ENCODE results near the gene MYO3B.

Gene MYO3B

DNA sequence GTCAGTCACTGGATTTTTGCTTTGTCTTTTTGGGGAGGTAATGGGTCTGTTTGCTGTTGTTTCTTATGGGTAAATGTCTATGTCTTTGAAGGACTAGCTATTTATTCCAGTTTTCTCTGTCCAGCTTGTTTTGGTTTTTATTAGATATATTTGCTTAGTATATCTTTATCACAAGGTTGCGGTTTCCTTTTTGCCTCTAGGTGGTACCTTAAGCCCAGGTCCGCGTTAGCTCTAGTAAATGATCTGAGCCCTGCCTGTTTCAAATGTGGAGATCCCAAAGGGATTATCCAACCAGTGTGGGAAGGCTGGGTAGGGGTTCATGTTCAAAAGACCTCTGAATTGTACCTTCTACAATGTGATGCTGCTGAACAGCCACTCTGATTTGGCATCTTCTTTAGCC is 114.5 kb downstream of the MYO3B start:
- no peaks in the 10 kb centered on the region for H3K36me3 ChIP-seq (replicated peaks; ENCODE audit: low read depth, low read length)
- H3K27ac ChIP-seq (ENCODE audit: low read length), result no peak overlapping the region

DNA sequence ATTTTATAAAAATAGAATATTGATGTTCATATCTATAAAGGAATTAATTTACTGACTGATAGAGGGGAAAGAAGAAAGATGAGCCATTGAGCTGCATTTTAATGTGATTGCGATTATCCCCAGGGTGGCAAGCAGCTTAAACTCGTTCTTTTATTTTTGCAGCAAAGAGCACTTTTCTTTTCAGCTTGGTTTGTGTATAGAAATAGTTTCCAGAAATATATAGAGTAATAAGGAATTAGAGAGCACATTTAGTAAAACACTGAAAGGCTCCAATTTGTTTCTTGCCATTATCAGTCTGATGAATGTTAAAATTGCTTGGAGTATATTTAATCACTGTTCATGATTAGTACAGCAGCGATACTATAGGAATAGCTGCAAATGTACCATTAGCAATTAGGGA is 119.5 kb downstream of the MYO3B start:
- Histone ChIP-seq H3K9ac (ENCODE audit: low read length) (no peak overlapping the region), H3K4me2 (ENCODE audit: low read length) (no peak overlapping the region), H3K9me3 (ENCODE audit: insufficient read depth, low read length) (no peaks in the 10 kb centered on the region), H3K4me1 (ENCODE audit: low read length) (peaks cover 11% of the 10 kb centered on the region), H3K4me3 (ENCODE audit: low read length) (no peak overlapping the region), H3K27ac (ENCODE audit: low read length) (no peak overlapping the region), H2AFZ (ENCODE audit: low read depth, low read length) (no peak overlapping the region), H4K20me1 (ENCODE audit: insufficient read depth, low read length) (no peaks in the 10 kb centered on the region), H3K27me3 (ENCODE audit: low read depth, low read length) (peaks cover 20% of the 10 kb centered on the region), H3K36me3 (replicated peaks; ENCODE audit: low read depth, low read length) (no peaks in the 10 kb centered on the region), H3K79me2 (ENCODE audit: low read length) (no peaks in the 10 kb centered on the region)
- TF ChIP-seq, protein P1, sequence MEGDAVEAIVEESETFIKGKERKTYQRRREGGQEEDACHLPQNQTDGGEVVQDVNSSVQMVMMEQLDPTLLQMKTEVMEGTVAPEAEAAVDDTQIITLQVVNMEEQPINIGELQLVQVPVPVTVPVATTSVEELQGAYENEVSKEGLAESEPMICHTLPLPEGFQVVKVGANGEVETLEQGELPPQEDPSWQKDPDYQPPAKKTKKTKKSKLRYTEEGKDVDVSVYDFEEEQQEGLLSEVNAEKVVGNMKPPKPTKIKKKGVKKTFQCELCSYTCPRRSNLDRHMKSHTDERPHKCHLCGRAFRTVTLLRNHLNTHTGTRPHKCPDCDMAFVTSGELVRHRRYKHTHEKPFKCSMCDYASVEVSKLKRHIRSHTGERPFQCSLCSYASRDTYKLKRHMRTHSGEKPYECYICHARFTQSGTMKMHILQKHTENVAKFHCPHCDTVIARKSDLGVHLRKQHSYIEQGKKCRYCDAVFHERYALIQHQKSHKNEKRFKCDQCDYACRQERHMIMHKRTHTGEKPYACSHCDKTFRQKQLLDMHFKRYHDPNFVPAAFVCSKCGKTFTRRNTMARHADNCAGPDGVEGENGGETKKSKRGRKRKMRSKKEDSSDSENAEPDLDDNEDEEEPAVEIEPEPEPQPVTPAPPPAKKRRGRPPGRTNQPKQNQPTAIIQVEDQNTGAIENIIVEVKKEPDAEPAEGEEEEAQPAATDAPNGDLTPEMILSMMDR (IDR thresholded peaks at IDR 0.05; ENCODE audit: low read depth, low read length), result no peak
- TF ChIP-seq EZH2phosphoT487 (IDR thresholded peaks at IDR 0.05; ENCODE audit: low read depth), result no peak

More for the DNA sequence above, 114.5 kb downstream of the MYO3B start:
- Histone ChIP-seq H3K9me3 (ENCODE audit: insufficient read depth, low read length) (no peaks in the 10 kb centered on the region), H3K4me3 (ENCODE audit: low read length) (no peak overlapping the region), H2AFZ (ENCODE audit: low read depth, low read length) (no peak overlapping the region), H3K9ac (ENCODE audit: low read length) (no peak overlapping the region), H4K20me1 (ENCODE audit: insufficient read depth, low read length) (no peaks in the 10 kb centered on the region), H3K79me2 (ENCODE audit: low read length) (no peaks in the 10 kb centered on the region), H3K4me1 (ENCODE audit: low read length) (no peaks in the 10 kb centered on the region), H3K27me3 (ENCODE audit: low read depth, low read length) (peaks cover 8% of the 10 kb centered on the region; the same call in 1 of the 2 replicates), H3K4me2 (ENCODE audit: low read length) (no peak overlapping the region)
- TF ChIP-seq, protein P1 (IDR thresholded peaks at IDR 0.05; ENCODE audit: low read depth, low read length), result no peak
- no peak for TF ChIP-seq EZH2phosphoT487 (IDR thresholded peaks at IDR 0.05; ENCODE audit: low read depth)

- H4K20me1 ChIP-seq (ENCODE audit: insufficient read depth, low read length), result no peaks in the 10 kb centered on the region
- TF ChIP-seq EZH2phosphoT487 (IDR thresholded peaks at IDR 0.05; ENCODE audit: low read depth), result no peak
- TF ChIP-seq, protein P1 (IDR thresholded peaks at IDR 0.05; ENCODE audit: low read depth, low read length), result no peak
- H3K27ac ChIP-seq (ENCODE audit: low read length), result no peak overlapping the region
- peaks cover 11% of the 10 kb centered on the region for H3K4me1 ChIP-seq (ENCODE audit: low read length)
- H3K4me3 ChIP-seq (ENCODE audit: low read length), result no peak overlapping the region
- peak overlapping the region; percentile 30; the same call in 1 of the 2 replicates for H3K4me2 ChIP-seq (ENCODE audit: low read length)
- no peaks in the 10 kb centered on the region for H3K36me3 ChIP-seq (replicated peaks; ENCODE audit: low read depth, low read length)
- H2AFZ ChIP-seq (ENCODE audit: low read depth, low read length), result no peak overlapping the region
- no peaks in the 10 kb centered on the region for H3K9me3 ChIP-seq (ENCODE audit: insufficient read depth, low read length)
- no peaks in the 10 kb centered on the region for H3K79me2 ChIP-seq (ENCODE audit: low read length)
- H3K9ac ChIP-seq (ENCODE audit: low read length), result no peak overlapping the region
- H3K27me3 ChIP-seq (ENCODE audit: low read depth, low read length), result peaks cover 26% of the 10 kb centered on the region
These were observed 120.2 kb downstream of the MYO3B start for GRCh38 chr2:170298115-170298514.

DNA sequence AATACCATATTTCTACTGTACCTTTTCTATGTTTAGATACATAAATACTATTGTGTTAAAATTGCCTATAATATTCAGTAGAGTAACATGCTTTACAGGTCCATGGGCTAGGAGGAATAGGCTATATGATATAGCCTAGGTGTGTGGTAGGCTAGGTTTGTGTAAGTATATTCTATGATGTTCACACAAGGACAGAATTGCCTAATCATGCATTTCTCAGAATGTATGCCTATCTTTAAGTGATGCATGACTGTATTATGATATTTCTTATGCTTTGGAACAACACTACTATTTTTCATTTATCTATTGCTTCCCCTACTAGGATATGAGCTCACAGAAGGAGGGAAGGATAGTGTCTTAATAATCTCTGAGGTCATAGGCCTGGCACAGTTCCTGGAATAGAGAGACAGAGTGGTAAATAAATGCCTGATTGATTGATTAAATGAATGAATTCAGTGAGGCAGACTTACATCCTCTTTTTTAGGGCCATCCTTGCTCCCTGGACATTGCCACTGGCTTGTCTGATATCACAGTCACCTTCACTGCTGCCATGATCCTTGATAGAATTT is 121.0 kb downstream of the MYO3B start:
- H3K9me3 ChIP-seq (ENCODE audit: insufficient read depth, low read length), result no peaks in the 10 kb centered on the region
- no peak overlapping the region for H3K27ac ChIP-seq (ENCODE audit: low read length)
- H2AFZ ChIP-seq (ENCODE audit: low read depth, low read length), result no peak overlapping the region
- no peaks in the 10 kb centered on the region for H3K36me3 ChIP-seq (replicated peaks; ENCODE audit: low read depth, low read length)
- no peaks in the 10 kb centered on the region for H3K79me2 ChIP-seq (ENCODE audit: low read length)
- peaks cover 11% of the 10 kb centered on the region for H3K4me1 ChIP-seq (ENCODE audit: low read length)
- TF ChIP-seq, protein P1 (IDR thresholded peaks at IDR 0.05; ENCODE audit: low read depth, low read length), result no peak
- no peak for TF ChIP-seq EZH2phosphoT487 (IDR thresholded peaks at IDR 0.05; ENCODE audit: low read depth)
- H3K4me3 ChIP-seq (ENCODE audit: low read length), result no peak overlapping the region
- peaks cover 35% of the 10 kb centered on the region for H3K27me3 ChIP-seq (ENCODE audit: low read depth, low read length)
- no peak overlapping the region for H3K9ac ChIP-seq (ENCODE audit: low read length)
- no peak overlapping the region for H3K4me2 ChIP-seq (ENCODE audit: low read length)
- no peaks in the 10 kb centered on the region for H4K20me1 ChIP-seq (ENCODE audit: insufficient read depth, low read length)
